ENCODE measurements around the gene ASCL2. TPM values are rescaled to one million over a fixed set of nuclear protein-coding genes. Genes with fewer than 3 reads are reported as not detected.

Gene ASCL2
- total and polyA plus RNA-seq, 2 of the 4 experiments (the other 2 are of a cell fraction): not detected

DNA sequence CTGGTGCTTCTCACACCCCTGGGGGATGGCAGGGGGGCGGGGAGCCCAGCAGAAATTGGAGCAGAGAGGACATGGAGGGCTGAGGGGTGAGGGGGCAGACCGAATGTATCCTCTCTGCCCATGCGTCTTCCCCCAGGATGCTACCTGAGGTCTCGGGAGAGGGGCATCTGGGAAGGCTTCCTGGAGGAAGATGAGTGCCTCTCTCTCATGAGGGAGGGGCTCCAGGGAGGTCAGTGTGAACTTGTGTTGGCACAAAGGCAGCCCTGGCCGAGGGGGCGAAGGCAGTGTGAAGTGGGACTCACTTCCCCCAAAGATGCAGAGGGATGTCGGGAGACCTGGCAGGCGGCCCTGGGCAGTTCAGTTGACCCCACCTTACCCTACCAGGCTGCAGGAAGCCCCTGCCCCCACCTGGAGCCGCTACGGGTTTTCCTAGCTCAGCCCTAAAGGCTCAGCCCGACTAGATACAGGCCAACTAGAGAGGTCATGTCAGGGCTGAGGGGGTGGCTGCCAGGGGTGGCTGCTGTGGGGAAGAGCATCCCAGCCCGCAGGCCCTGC is 10.4 kb downstream of the ASCL2 start:
- Histone ChIP-seq H3K4me3 (ENCODE audit: insufficient read depth, low read depth, low read length) (no peak overlapping the region), H4K8ac (ENCODE audit: low read depth in 2 of 2, low read length in 2 of 2) (no peak overlapping the region), H3K9me1 (ENCODE audit: insufficient read depth, low read length) (no peaks in the 10 kb centered on the region), H4K91ac (ENCODE audit: insufficient read depth, low read depth, low read length) (no peak overlapping the region), H3K9ac (ENCODE audit: low read depth, low read length) (no peak overlapping the region), H3K27me3 (ENCODE audit: control insufficient read depth, insufficient read depth, low read length) (peaks cover 45% of the 10 kb centered on the region), H2AK5ac (ENCODE audit: low read depth, low read length) (no peak overlapping the region), H2BK120ac (ENCODE audit: low read depth, low read length) (no peak overlapping the region), H3K79me1 (ENCODE audit: low read depth in 1 of 2, low read length in 2 of 2) (no peaks in the 10 kb centered on the region), H3K27ac (ENCODE audit: insufficient read depth, low read length) (no peak overlapping the region), H2BK20ac (ENCODE audit: low read depth, low read length) (no peak overlapping the region), H3K4ac (ENCODE audit: low read depth, low read length) (no peak overlapping the region), H3K14ac (replicated peaks; ENCODE audit: low read depth, low read length) (no peak overlapping the region), H3K4me2 (ENCODE audit: low read depth, low read length) (no peak overlapping the region), H3K23ac (ENCODE audit: low read depth, low read length) (no peak overlapping the region), H4K5ac (ENCODE audit: low read depth, low read length) (no peak overlapping the region), H3K4me1 (ENCODE audit: control insufficient read depth, insufficient read depth, low read length) (no peaks in the 10 kb centered on the region), H3K9me3 (ENCODE audit: control insufficient read depth, insufficient read depth, low read length) (no peaks in the 10 kb centered on the region), H2AK9ac (replicated peaks; ENCODE audit: low read depth, low read length, poor library complexity) (no peak overlapping the region), H2BK15ac (ENCODE audit: low read depth, low read length) (no peak overlapping the region), H3K18ac (ENCODE audit: low read depth, low read length) (no peak overlapping the region), H2BK5ac (ENCODE audit: low read depth, low read length, poor library complexity, severe bottlenecking) (no peak overlapping the region), H4K20me1 (ENCODE audit: insufficient read depth, low read length) (no peaks in the 10 kb centered on the region), H3K36me3 (ENCODE audit: control insufficient read depth, insufficient read depth, low read length) (no peaks in the 10 kb centered on the region), H2AFZ (replicated peaks; ENCODE audit: low read length, poor library complexity) (no peak overlapping the region), H3K56ac (ENCODE audit: extremely low read depth, insufficient read depth, low read length) (no peak overlapping the region)
- dilution Hi-C loops (cut with HindIII; ENCODE audit: low sequenced_read_pairs, unreplicated experiment): no loop called here
- TF ChIP-seq CEBPB (IDR thresholded peaks at IDR 0.05; ENCODE audit: low read depth, low read length) (no peak), MXI1 (IDR thresholded peaks at IDR 0.05; ENCODE audit: borderline replicate concordance, low read depth, low read length) (no peak), POLR2A (IDR thresholded peaks at IDR 0.05; ENCODE audit: low read depth, low read length) (no peak), MAZ (IDR thresholded peaks at IDR 0.05; ENCODE audit: borderline replicate concordance, low read depth, low read length) (no peak), SMC3 (IDR thresholded peaks at IDR 0.05; ENCODE audit: low read depth, low read length) (no peak), BHLHE40 (IDR thresholded peaks at IDR 0.05; ENCODE audit: low read depth, low read length) (no peak), CTCF (conservative IDR thresholded peaks at IDR 0.05; ENCODE audit: low read depth, low read length) (no peak), FOS (IDR thresholded peaks at IDR 0.05; ENCODE audit: low read depth, low read length) (no peak), RCOR1 (IDR thresholded peaks at IDR 0.05; ENCODE audit: insufficient replicate concordance, low read length) (no peak)
- no peak for ATAC-seq (ENCODE audit: low read depth)
- CTCF ChIA-PET: no interaction called here
- intact Hi-C loops (cut with micrococcal nuclease): no loop called here
- POLR2A ChIA-PET (ENCODE audit: unreplicated experiment): no interaction called here
- in situ Hi-C loops (cut with MboI; ENCODE audit: low sequenced_read_pairs): no loop called here
- no peak for DNase-seq
- WGBS, 2 experiments (ENCODE audit: extremely low coverage in 2 of 2, insufficient read length in 1 of 2): no CpG with 5 or more reads among the region's 12 CpGs
- no TSS peak for BruUV-seq (replicated peaks)

Data from IMR-90 (cell line).